ENCODE data around the gene OSBP2.

DNA sequence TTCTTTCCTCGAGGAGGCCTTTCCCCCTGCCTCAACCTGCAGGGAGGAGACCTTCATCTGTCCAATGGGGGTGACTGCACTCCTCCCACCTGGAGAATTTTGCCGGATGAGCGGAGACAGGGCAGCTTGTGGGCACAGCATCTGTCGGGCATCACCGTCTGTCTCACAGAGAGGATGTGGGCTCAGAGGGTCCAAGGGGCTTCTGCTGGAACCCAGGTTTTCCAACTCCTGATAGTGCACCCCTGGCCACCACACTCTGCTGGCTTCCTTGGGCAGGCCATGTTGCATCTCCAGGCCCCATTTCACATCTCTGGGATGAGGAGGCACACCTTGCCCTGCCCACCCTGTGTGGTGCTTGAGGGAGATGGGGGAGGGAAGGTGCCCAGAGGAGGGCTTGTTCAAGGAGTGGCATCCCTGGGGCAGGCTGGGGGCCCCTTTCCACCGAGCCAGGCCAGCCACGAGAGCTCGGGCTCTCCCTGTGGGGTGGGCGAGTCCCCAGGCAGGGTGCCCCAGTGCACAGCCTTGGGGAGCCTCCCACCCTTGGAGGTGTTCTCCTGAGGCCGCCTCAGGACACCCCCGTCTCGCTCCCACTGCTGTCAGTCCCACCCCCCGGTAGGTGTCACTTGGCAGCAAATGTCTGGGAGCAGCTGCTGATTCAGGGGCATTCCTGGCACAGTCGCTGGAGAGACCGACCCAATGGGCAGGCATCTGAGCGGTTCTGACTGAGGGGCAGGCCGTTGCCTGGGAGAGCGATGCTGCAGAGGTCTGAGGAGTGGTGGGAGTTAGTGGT is 189.7 kb downstream of the OSBP2 start:
- TF ChIP-seq PTBP1 (IDR thresholded peaks at IDR 0.05; ENCODE audit: low read depth, low read length, poor library complexity, severe bottlenecking) (no peak), IKZF4 (CRISPR knock-in tag; IDR thresholded peaks at IDR 0.05; ENCODE audit: borderline replicate concordance, low read depth, not compliant biosample characterization) (no peak)
- TF ChIP-seq, protein P1, sequence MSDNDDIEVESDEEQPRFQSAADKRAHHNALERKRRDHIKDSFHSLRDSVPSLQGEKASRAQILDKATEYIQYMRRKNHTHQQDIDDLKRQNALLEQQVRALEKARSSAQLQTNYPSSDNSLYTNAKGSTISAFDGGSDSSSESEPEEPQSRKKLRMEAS (IDR thresholded peaks at IDR 0.05): no peak
